Cardiac fibroblast (primary cell): Measurements from ENCODE around the gene CDH13.

Source experiments
- DNase-seq, 2 donors: peaks; one replicate each; pipeline versions ENCODE4 v3.0.0 to v3.0.0-alpha.2; 2010; ENCODE audit warnings: low read depth in 2 of 2
- H3K4me3 ChIP-seq, 2 donors: replicated peaks in 1 of 2; 1 replicate in 1 of 2; 2 replicates in 1 of 2; pipeline ENCODE4 v1.5.1; 2011; ENCODE audit warnings: low read depth in 2 of 2, low read length in 2 of 2, mild to moderate bottlenecking in 2 of 2, moderate library complexity in 1 of 2
- CTCF ChIP-seq: IDR thresholded peaks from one replicate; pipeline ENCODE4 v1.5.1; 2011; ENCODE audit warnings: low read depth, mild to moderate bottlenecking, low read length, inconsistent platforms

The CDH13 gene

GRCh38 chr16:83472776-83473501, 846.2 kb downstream of the CDH13 start:
- H3K4me3 ChIP-seq, result no peak overlapping the region
- TF ChIP-seq CTCF, result no peak
- peak; percentile 43 to 48 for DNase-seq

GRCh38 chr16:83473926-83474650, 847.3 kb downstream of the CDH13 start:
- no peak for DNase-seq
- TF ChIP-seq CTCF, result no peak
- no peak overlapping the region for H3K4me3 ChIP-seq

GRCh38 chr16:83475108-83475507, 848.3 kb downstream of the CDH13 start:
- DNase-seq, result no peak
- no peak for TF ChIP-seq CTCF
- no peak overlapping the region for H3K4me3 ChIP-seq

- DNase-seq, result no peak
- TF ChIP-seq CTCF, result no peak
- no peak overlapping the region for H3K4me3 ChIP-seq
These were observed 854.8 kb downstream of the CDH13 start for GRCh38 chr16:83481589-83481988.

GRCh38 chr16:83482545-83483162, 855.9 kb downstream of the CDH13 start:
- no peak overlapping the region for H3K4me3 ChIP-seq
- DNase-seq, result no peak
- TF ChIP-seq CTCF, result no peak

- no peak for DNase-seq
- no peak overlapping the region for H3K4me3 ChIP-seq
- no peak for TF ChIP-seq CTCF
These were observed 863.3 kb downstream of the CDH13 start for GRCh38 chr16:83490073-83490472.
